Stimulated activated CD4-positive, alpha-beta T cell treated with anti-CD3 and anti-CD28 coated beads, TNF-alpha, amount 100 ng/mL, for 1 hour (primary cell): Measurements from ENCODE around the gene ACACA.
A peak's percentile ranks its signal among the peaks of the same experiment; 100 is the strongest.
"Not testable (repeated sequence)": the region's sequence is repeated elsewhere in the genome, so short reads cannot be mapped to it uniquely, and the experiment has no call there.

Experiments used
- DNase-seq, 3 donors: peaks; one replicate each; pipeline ENCODE4 v3.0.0-alpha.2; 2020; ENCODE audit warnings: low read depth in 3 of 3, low spot score in 1 of 3

Gene ACACA

GRCh38 chr17:37406635-37407461, at the start of gene ACACA, which contains the start of gene TADA2A:
Gene ACACA (minus strand): TSS chr17:37406836. CDS start chr17:37406299, 537 bp downstream.
Gene TADA2A (plus strand): TSS chr17:37406886. CDS start chr17:37411366, 4,480 bp downstream.
- peak; percentile 17 to 62 (median 46) for DNase-seq

GRCh38 chr17:37450112-37450511, 43.5 kb upstream of the ACACA start:
- DNase-seq: no peak

- DNase-seq: no peak
Observed at GRCh38 chr17:37447641-37448040, 41.0 kb upstream of the ACACA start.

- DNase-seq: no peak
Observed at GRCh38 chr17:37446027-37446426, 39.4 kb upstream of the ACACA start.

- not testable (repeated sequence) for DNase-seq
Observed at GRCh38 chr17:37441369-37442014, 34.9 kb upstream of the ACACA start.

- DNase-seq: no peak
Observed at GRCh38 chr17:37440424-37440823, 33.8 kb upstream of the ACACA start.

GRCh38 chr17:37438141-37438540, 31.5 kb upstream of the ACACA start:
- DNase-seq: no peak

GRCh38 chr17:37432671-37433070, 26.0 kb upstream of the ACACA start:
- DNase-seq: no peak

- DNase-seq: no peak
Observed at GRCh38 chr17:37430051-37430627, 23.5 kb upstream of the ACACA start.

- no peak for DNase-seq
Observed at GRCh38 chr17:37429453-37429852, 22.8 kb upstream of the ACACA start.

GRCh38 chr17:37429039-37429438, 22.4 kb upstream of the ACACA start:
- DNase-seq: no peak

GRCh38 chr17:37425268-37425667, 18.6 kb upstream of the ACACA start:
- DNase-seq: no peak

- no peak for DNase-seq
Observed at GRCh38 chr17:37422971-37423625, 16.5 kb upstream of the ACACA start.

- DNase-seq: no peak
Observed at GRCh38 chr17:37417852-37418251, 11.2 kb upstream of the ACACA start.

- no peak for DNase-seq
Observed at GRCh38 chr17:37413875-37414519, 7.4 kb upstream of the ACACA start.

- DNase-seq: no peak
Observed at GRCh38 chr17:37410357-37410756, 3.7 kb upstream of the ACACA start.

- DNase-seq: not testable (repeated sequence)
Observed at GRCh38 chr17:37408145-37408479, 1.5 kb upstream of the ACACA start.

- DNase-seq: no peak
Observed at GRCh38 chr17:37405955-37406634, 541 bp downstream of the ACACA start.

- not testable (repeated sequence) for DNase-seq
Observed at GRCh38 chr17:37405522-37405921, 1.1 kb downstream of the ACACA start.

GRCh38 chr17:37400505-37400904, 6.1 kb downstream of the ACACA start:
- DNase-seq: no peak
